HAP-1 (cell line): Measurements from ENCODE around the gene LSM7.
"Not testable (repeated sequence)": the region's sequence is repeated elsewhere in the genome, so short reads cannot be mapped to it uniquely, and the experiment has no call there.

ENCODE experiments used
- DNase-seq, 2 experiments: peaks; one replicate each; pipeline ENCODE4 v3.0.0-alpha.2; 2016 to 2020; ENCODE audit warnings: low spot score in 2 of 2
- H3K27me3 ChIP-seq: fragments of 250-450 bp; sonication (Bioruptor Pico); 2 replicates; pipeline ENCODE4 v1.5.1; 2020; ENCODE audit warnings: low read depth, mild to moderate bottlenecking, moderate library complexity
- H3K36me3 ChIP-seq: fragments of 250-450 bp; sonication (Bioruptor Pico); replicated peaks from 2 replicates; pipeline ENCODE4 v1.5.1; 2020; ENCODE audit warnings: mild to moderate bottlenecking
- H3K4me1 ChIP-seq: fragments of 250-450 bp; sonication (Bioruptor Pico); 2 replicates; pipeline ENCODE4 v1.5.1; 2020; ENCODE audit warnings: mild to moderate bottlenecking
- H3K4me3 ChIP-seq: fragments of 250-450 bp; sonication (Bioruptor Pico); 2 replicates; pipeline ENCODE4 v1.5.1; 2020; ENCODE audit warnings: mild to moderate bottlenecking, moderate library complexity
- H3K9me3 ChIP-seq: fragments of 250-450 bp; sonication (Bioruptor Pico); 2 replicates; pipeline ENCODE4 v1.5.1; 2020; ENCODE audit warnings: mild to moderate bottlenecking, moderate library complexity
- in situ Hi-C: fragments of 300-500 bp; cut with MboI; formaldehyde crosslinking; loops from 3 replicates; pipeline ENCODE4 v1.14.3; 2020; ENCODE audit warnings: low sequenced_read_pairs, inconsistent platforms, mixed read lengths

The LSM7 gene

DNA sequence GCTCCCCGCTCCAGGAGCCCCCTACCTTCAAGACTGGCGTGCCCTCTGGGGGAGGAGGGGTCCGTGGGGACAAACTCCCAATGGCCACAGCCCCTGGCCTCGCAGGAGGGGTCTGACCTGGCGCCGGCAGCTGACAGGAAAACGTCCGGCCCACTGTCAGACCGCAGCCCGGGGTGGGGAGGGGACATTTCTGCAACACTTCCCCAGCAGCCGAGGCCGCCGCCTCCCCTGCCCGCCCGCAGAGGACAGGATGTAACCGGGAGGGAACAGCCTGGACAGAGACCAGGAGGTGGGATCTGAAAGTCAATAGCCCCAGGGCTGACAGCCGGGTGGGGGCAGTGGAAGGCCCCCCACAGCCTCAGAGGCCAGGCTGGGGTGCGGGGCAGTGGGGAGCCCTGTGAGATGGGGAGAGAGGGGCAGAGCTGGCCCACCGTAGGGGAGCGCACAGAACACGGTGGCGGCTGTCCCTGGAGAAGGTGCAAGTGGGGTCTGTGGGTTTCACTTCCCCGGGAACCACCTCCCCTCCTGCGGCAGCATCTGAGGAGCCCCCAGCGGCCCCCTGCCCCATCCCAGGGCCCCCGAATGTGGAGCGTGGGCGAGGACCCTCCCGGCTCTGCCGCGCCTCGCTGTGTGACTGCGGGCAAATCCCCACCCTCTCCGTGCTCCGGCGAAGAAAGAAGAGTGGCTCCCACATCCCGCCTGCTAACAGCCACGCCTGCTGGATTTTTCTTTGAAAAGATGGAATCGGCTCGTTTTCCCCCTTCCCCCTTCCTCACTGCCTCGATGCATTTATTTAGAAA lies 46.1 kb downstream of the LSM7 start, which contains the start of gene PEAK3:
TSS of gene PEAK3 (minus strand) at position 114 of the 800 bp plus-strand sequence. CDS start 1,244 bp downstream, outside the sequence.
- in situ Hi-C loops = no loop called here
- Histone ChIP-seq H3K36me3 (no peaks in the 10 kb centered on the region), H3K4me3 (no peak within 1 kb of the TSS), H3K27me3 (no peaks in the 10 kb centered on the region; the same call in 1 of the 2 replicates), H3K4me1 (no peaks in the 10 kb centered on the region), H3K9me3 (no peaks in the 10 kb centered on the region)
- peak in 1 of 2 experiments; percentile 47 for DNase-seq

DNA sequence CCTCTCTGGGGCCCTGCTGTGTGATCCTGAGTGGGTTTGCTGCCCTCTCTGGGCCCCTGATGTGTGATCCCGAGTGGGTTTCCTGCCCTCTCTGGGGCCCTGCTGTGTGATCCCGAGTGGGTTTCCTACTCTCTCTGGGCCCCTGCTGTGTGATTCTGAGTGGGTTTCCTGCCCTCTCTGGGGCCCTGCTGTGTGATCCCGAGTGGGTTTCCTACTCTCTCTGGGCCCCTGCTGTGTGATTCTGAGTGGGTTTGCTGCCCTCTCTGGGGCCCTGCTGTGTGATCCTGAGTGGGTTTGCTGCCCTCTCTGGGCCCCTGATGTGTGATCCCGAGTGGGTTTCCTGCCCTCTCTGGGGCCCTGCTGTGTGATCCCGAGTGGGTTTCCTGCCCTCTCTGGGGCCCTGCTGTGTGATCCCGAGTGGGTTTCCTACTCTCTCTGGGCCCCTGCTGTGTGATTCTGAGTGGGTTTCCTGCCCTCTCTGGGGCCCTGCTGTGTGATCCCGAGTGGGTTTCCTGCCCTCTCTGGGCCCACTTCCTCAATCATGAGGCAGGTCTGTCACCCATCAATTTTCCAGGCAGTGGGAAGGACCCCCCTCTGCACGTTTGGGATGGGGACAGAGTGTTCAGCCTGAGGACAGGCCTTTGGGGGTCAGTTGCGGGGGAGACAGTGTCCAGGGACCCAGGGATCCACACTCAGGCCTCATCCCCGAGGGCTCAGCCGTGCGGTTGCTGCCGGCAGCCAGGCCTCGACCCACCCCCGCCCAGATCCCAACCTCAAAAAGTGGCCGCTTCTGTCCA lies 46.9 kb downstream of the LSM7 start:
- H3K4me3 ChIP-seq = not testable (repeated sequence)

DNA sequence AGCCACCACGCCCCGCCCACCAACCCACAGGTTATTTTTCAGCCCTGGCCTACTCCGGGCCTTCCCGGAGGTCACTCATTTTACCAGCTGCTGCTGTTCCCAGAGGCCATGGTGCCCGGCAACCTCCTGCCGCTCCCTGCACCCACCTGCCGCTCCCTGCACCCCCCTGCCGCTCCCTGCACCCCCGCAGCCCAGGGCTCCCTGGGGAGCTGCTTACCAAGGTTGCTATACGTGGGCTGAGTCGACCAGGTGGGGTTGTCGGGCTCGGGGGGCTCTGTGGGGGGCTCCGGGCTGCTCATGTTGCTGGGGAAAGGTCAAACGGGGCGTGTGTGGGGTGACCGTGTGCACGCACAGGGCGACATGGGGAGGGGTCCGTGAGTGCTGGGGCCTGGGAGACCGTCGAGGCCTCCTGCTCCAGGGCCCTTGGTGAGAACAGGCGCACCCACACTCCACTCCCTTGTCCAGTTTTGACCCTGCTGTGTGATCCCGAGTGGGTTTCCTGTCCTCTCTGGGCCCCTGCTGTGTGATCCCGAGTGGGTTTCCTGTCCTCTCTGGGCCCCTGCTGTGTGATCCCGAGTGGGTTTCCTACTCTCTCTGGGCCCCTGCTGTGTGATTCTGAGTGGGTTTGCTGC lies 47.6 kb downstream of the LSM7 start:
- H3K9me3 ChIP-seq = no peaks in the 10 kb centered on the region
- H3K36me3 ChIP-seq = no peaks in the 10 kb centered on the region
- no peaks in the 10 kb centered on the region for H3K4me1 ChIP-seq
- no peak for DNase-seq
- no peak overlapping the region for H3K4me3 ChIP-seq
- in situ Hi-C loops = no loop called here
- H3K27me3 ChIP-seq = no peaks in the 10 kb centered on the region

More for the DNA sequence above, 46.9 kb downstream of the LSM7 start:
- H3K27me3 ChIP-seq, H3K36me3 ChIP-seq, DNase-seq, H3K4me1 ChIP-seq, in situ Hi-C loops, H3K9me3 ChIP-seq: not testable (repeated sequence)

DNA sequence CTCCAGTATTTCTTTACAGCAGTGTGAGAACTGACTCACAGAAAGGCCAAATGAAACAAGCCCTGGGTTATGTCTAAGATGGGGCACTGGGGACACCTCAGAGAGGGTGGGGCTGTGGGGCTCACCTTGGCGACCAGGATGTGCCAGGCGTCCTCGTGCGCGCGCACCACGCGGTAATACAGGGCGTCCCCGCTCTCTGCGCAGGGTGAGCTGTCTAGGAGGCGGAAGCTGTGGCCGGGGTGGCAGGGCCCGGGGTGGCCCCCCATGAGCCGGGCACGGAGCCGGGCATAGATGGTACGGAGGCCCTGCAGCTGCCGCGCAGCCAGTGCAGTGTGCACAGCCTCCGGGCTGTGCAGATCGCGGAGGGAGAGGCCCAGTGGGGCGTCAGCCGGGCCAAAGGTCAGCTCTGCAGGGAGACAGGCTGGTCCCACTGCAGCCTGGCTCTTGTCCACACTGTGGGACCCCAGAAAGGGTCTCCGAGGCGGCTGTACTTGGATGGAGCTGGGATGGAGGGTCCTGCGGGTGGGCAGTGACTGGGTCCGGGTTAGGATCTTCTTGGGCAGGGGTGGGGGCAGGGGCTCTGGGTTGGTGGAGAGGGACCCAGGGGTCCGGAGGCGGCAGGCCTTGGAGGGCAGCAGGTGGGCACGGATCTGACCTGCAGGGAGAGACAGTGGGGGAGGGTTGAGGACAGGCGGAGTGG lies 49.8 kb downstream of the LSM7 start:
- DNase-seq = no peak
- H3K4me1 ChIP-seq = no peaks in the 10 kb centered on the region; the same call in 1 of the 2 replicates
- no peaks in the 10 kb centered on the region for H3K9me3 ChIP-seq
- no peak overlapping the region for H3K4me3 ChIP-seq
- in situ Hi-C loops = no loop called here
- peaks cover 7% of the 10 kb centered on the region; the same call in 1 of the 2 replicates for H3K36me3 ChIP-seq
- no peaks in the 10 kb centered on the region for H3K27me3 ChIP-seq

DNA sequence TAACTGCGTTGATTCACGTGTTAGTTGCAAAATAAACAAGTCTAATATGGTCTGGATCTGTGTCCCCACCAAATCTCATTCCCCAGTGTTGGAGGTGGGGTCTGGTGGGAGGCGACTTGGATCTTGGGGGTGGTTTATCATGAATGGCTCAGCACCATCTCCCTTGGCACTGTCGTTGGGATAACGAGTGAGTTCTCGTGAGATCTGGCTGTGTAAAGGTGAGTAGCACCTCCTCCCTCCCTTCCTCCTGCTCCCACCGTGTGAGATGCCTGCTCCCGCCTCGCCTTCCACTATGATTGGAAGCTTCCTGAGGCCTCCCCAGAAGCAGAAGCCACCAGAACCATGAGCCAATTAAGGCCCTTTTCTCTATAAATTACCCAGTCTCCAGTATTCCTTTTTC lies 51.2 kb downstream of the LSM7 start:
- Histone ChIP-seq H3K36me3 (peaks cover 20% of the 10 kb centered on the region), H3K4me3 (no peak overlapping the region), H3K9me3 (no peaks in the 10 kb centered on the region), H3K27me3 (no peaks in the 10 kb centered on the region), H3K4me1 (peaks cover 11% of the 10 kb centered on the region)
- no peak for DNase-seq
- in situ Hi-C loops = no loop called here

DNA sequence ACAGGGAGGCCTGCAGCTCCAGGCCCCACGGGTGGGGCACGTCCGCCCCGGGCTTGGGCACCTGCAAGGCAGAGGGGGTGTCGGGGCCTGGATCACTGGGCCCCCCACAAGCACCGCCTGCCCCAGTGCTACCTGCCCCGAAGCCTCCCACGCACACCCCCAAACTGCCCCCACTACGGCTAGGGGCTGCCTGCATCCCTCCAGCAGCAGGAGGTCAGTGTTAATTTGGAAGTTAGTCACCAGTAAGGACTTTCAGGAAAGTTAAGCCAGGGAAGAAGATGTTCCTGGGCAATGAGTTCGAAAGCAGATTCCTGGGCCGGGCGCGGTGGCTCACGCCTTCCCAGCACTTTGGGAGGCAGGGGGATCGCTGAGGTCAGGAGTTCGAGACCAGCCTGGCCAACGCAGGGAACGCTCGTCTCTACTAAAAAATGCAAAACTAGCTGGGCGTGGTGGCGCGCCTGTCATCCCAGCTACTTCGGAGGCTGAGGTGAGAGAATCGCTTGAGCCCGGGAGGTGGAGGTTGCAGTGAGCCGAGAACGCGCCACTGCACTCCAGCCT lies 51.9 kb downstream of the LSM7 start:
- Histone ChIP-seq H3K36me3 (peaks cover 27% of the 10 kb centered on the region), H3K4me3 (no peak overlapping the region), H3K27me3 (no peaks in the 10 kb centered on the region), H3K9me3 (no peaks in the 10 kb centered on the region), H3K4me1 (peaks cover 15% of the 10 kb centered on the region)
- DNase-seq = no peak
- in situ Hi-C loops = no loop called here

DNA sequence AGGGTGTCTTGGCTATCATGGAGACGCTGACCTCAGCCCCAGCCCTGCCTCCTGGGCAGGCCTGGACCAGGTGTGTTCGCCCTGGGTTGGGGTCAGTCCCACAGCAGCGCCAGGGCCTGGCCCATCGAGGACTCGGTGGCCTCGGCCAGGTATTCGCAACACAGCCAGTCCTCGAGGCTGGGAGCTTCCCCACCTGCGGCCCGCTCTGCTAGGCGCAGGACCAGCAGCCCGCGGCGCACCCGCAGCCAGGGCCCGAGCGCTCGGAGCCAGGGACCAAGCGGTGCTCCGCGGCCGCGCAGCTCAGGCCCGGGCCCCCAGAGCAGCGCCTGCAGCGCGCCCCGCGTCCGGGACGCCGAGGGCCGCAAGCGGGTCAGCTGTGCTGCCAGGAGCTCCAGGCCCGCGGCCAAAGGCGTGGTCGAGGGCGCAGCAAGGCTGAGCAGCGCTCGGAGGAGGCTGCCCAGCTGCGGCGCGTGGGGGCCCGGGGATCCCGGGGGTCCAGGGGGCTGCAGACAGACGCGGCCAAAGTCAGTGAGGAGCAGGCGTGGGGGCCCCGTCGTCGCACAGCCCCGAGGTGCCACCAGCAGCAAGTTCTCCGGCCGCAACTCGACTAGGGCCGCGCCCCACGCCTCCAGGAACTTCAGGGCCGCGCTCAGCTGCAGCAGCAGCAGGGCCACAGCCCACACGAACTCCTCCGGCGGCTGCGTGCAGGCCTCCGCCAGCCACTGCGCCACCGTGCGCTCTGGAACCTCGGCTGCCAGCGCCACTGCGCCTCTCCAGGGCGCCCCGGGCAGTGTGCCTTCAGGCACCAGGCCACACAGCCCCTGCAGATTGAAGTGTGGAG lies 52.6 kb downstream of the LSM7 start:
- H3K4me3 ChIP-seq = no peak overlapping the region
- in situ Hi-C loops = no loop called here
- DNase-seq = no peak
- peaks cover 15% of the 10 kb centered on the region for H3K4me1 ChIP-seq
- no peaks in the 10 kb centered on the region for H3K27me3 ChIP-seq
- H3K9me3 ChIP-seq = no peaks in the 10 kb centered on the region
- peaks cover 33% of the 10 kb centered on the region for H3K36me3 ChIP-seq

DNA sequence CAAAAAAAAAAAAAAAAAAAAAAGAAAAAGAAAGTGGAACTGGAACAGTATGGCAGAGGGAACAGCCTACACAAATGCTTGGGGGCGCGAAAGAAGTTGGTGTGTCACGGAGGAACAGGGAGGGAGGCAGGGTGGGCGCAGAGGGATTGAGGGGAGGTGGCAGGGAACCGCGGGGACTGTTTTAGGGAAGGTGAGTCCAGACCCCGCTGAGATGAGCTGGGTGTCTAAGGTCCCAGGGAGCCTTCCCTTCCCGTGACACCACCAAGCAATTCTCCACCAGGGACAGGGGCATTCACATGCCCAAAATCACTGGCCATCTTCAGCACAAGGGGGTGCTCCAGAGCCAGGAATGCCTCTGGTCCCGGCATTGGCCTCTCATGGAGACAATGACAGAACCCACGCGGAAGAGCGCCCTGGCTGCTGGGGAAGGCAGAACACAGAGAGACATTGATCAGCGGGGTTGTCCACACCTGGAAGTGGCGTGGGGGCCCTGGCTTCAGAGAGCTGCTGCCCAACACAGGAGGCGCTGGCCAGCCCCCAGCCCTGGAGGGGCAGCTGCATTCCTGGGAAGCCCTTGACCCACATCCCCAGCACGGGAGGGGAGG lies 53.4 kb downstream of the LSM7 start:
- in situ Hi-C loops = loop anchor here (5.0 kb wide), 1 partner anchor 38 kb away; the partner anchor contains the start of genes PLEKHJ1 and SF3A2
- peak; percentile 55 to 84 for DNase-seq

DNA sequence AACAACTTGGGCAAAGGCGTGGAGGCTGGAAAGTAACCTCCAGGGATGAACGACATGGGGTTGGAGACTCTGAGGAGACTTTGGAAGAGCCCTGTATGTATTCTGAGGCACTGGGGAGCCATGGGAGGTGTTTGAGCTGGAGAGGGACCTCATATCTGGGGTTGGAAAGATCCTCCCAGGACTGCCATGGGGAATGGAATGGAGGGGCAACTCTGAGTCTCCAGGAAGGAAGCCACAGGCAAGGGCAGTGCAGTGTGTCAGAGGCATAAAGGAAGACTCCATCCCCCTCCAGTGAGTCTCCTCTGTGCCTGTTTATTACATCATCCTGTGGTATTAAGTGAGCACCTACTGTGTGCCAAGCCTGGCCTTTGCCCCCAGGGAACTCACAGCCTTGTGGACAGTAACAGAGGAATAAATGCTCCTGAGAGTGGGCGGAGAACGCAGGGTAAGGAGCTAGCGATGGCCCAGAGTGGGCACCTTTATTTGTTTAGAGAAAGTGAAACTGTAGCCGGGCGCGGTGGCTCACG lies 54.1 kb downstream of the LSM7 start:
- DNase-seq = peak in 1 of 2 experiments; percentile 1
- Histone ChIP-seq H3K4me3 (peak overlapping the region; percentile 99), H3K4me1 (peaks cover 15% of the 10 kb centered on the region), H3K9me3 (no peaks in the 10 kb centered on the region), H3K36me3 (peaks cover 44% of the 10 kb centered on the region), H3K27me3 (no peaks in the 10 kb centered on the region)
- in situ Hi-C loops = loop anchor here (5.0 kb wide), 1 partner anchor 37 kb away; the partner anchor contains the start of genes PLEKHJ1 and SF3A2

More for the DNA sequence above, 53.4 kb downstream of the LSM7 start:
- Histone ChIP-seq H3K4me3 (no peak overlapping the region), H3K4me1 (peaks cover 15% of the 10 kb centered on the region), H3K9me3 (no peaks in the 10 kb centered on the region), H3K27me3 (no peaks in the 10 kb centered on the region), H3K36me3 (peaks cover 38% of the 10 kb centered on the region)

DNA sequence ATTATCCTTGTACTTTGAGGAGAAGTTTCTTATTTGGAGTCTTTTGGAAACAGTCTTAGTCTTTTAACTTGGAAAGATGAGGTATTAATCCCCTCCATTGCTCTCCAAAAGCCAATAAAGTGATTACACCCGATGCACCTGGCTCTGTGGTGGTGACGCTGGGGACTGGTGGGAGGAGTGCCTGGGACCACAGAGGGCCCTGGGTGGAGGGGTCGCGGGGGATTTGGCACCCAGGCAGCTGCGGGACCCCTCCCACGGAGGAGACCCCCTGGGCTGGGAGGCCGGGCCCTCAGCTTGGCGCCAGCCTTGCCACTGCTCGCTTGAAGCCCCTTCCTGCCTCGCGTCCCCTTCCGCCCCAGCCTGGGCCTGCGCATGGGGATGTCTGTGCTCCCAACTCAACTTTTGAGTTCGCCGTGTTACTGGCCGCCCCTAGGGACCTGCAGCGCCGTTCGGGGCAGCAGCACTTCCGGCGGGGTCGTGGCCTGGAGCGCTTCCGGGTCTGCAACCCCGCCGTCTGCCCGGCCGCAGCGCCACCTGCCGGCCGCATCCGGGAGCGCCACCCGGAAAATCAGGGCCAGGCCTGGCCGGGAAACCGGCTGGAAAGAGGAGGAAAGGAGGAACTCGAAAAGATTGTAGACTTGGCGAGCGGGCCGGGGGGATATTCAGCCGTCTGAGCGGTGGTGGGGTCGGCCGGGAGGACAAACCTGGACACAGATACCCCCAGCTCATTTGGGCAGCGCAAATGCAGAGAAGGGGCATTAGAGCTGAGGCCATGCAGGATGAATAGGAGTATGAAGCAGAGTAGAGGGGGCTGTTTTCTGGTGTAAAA lies 54.8 kb downstream of the LSM7 start:
- H3K36me3 ChIP-seq = peaks cover 44% of the 10 kb centered on the region
- peak overlapping the region; percentile 99 for H3K4me3 ChIP-seq
- no peaks in the 10 kb centered on the region for H3K9me3 ChIP-seq
- in situ Hi-C loops = loop anchor here (5.0 kb wide), 1 partner anchor 36 kb away; the partner anchor contains the start of genes PLEKHJ1 and SF3A2
- H3K4me1 ChIP-seq = peaks cover 15% of the 10 kb centered on the region
- peak; percentile 92 to 96 for DNase-seq
- H3K27me3 ChIP-seq = no peaks in the 10 kb centered on the region
